DND-41 (cell line): ENCODE data around the gene UBA5.

ENCODE experiments used
- CTCF ChIP-seq: IDR thresholded peaks from 2 replicates; pipeline ENCODE4 v1.5.1; 2012; ENCODE audit warnings: borderline replicate concordance, low read length, moderate library complexity, mild to moderate bottlenecking; ENCODE audit not compliant: poor library complexity, severe bottlenecking; ENCODE audit errors: extremely low read depth
- EZH2 ChIP-seq: IDR thresholded peaks from 3 replicates; pipeline ENCODE4 v1.6.1; 2012; ENCODE audit warnings: borderline replicate concordance, low read depth, mild to moderate bottlenecking, moderate library complexity, low read length, inconsistent platforms; ENCODE audit not compliant: severe bottlenecking

- TF ChIP-seq EZH2 = no peak
- TF ChIP-seq CTCF = no peak
These were observed 62.3 kb downstream of the UBA5 start, which contains the start of gene NPHP3 for GRCh38 chr3:132722165-132723023.
